ENCODE results near the gene EPB42. TPM values are rescaled to one million over a fixed set of nuclear protein-coding genes. Genes with fewer than 3 reads are reported as not detected.

Gene EPB42
- total and polyA plus RNA-seq, 2 experiments from 2014 or later: not detected

- Mint-ChIP-seq H3K4me3 (no peak overlapping the region), H3K27me3 (ENCODE audit: insufficient read depth, low read depth, poor library complexity) (peaks cover 5% of the 10 kb centered on the region), H3K36me3 (ENCODE audit: low read depth) (no peaks in the 10 kb centered on the region), H3K4me1 (no peaks in the 10 kb centered on the region), H3K27ac (no peak overlapping the region), H3K9me3 (no peaks in the 10 kb centered on the region)
- Histone ChIP-seq H3K4me2 (no peak overlapping the region), H2AFZ (no peak overlapping the region), H3K4me1 (ENCODE audit: insufficient read depth) (no peaks in the 10 kb centered on the region), H3K27me3 (ENCODE audit: insufficient read depth) (no peaks in the 10 kb centered on the region), H4K20me1 (replicated peaks; ENCODE audit: insufficient read depth) (no peaks in the 10 kb centered on the region), H3K9me2 (ENCODE audit: insufficient read depth) (no peaks in the 10 kb centered on the region), H3K36me3 (ENCODE audit: insufficient read depth) (no peaks in the 10 kb centered on the region), H3K27ac (ENCODE audit: low read depth) (no peak overlapping the region), H3F3A (replicated peaks; ENCODE audit: low read depth) (no peaks in the 10 kb centered on the region), H3K4me3 (no peak overlapping the region), H3K79me2 (replicated peaks; ENCODE audit: insufficient read depth) (no peaks in the 10 kb centered on the region)
- ATAC-seq: no peak
- DNase-seq (ENCODE audit: low spot score): no peak
- TF ChIP-seq CTCF (conservative IDR thresholded peaks at IDR 0.05; ENCODE audit: low read depth in 2 of 2) (no peak), ZNF462 (CRISPR knock-in tag; IDR thresholded peaks at IDR 0.05) (no peak), REST (IDR thresholded peaks at IDR 0.05; ENCODE audit: unreplicated experiment) (no peak), EZH2phosphoT487 (IDR thresholded peaks at IDR 0.05; ENCODE audit: unreplicated experiment) (no peak), ETS1 (IDR thresholded peaks at IDR 0.05) (no peak), CREB1 (CRISPR knock-in tag; IDR thresholded peaks at IDR 0.05; ENCODE audit: low read depth) (no peak), JUNB (IDR thresholded peaks at IDR 0.05; ENCODE audit: unreplicated experiment) (no peak)
Observed at GRCh38 chr15:43235536-43235935, 14.7 kb upstream of the EPB42 start.
